T-helper 1 cell (primary cell): ENCODE results near the gene SLC25A41.

Source experiments
- DNase-seq, 5 donors: peaks; one replicate each; pipeline ENCODE4 v3.0.0-alpha.2; 2012 to 2020

The SLC25A41 gene

DNA sequence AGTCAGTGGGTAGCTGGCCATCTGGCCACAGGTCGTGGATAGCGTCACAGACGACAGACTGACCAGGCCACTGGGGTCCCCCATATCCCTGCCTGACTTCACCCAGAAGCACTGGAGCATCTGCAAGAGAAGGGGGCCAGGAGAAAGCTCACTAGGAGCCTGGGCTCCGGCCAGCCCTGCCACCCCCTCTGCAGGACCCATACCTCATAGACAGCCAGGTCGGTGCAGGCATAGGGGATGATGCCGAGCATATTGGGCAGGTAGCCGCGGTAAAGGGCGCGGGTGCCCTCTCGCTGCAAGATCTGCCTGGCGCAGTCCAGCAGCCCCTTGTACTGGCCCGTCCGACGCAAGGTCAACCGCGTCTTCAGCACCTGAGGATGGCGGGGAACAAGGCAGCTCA, 6.4 kb downstream of the SLC25A41 start:
- DNase-seq, result no peak

DNA sequence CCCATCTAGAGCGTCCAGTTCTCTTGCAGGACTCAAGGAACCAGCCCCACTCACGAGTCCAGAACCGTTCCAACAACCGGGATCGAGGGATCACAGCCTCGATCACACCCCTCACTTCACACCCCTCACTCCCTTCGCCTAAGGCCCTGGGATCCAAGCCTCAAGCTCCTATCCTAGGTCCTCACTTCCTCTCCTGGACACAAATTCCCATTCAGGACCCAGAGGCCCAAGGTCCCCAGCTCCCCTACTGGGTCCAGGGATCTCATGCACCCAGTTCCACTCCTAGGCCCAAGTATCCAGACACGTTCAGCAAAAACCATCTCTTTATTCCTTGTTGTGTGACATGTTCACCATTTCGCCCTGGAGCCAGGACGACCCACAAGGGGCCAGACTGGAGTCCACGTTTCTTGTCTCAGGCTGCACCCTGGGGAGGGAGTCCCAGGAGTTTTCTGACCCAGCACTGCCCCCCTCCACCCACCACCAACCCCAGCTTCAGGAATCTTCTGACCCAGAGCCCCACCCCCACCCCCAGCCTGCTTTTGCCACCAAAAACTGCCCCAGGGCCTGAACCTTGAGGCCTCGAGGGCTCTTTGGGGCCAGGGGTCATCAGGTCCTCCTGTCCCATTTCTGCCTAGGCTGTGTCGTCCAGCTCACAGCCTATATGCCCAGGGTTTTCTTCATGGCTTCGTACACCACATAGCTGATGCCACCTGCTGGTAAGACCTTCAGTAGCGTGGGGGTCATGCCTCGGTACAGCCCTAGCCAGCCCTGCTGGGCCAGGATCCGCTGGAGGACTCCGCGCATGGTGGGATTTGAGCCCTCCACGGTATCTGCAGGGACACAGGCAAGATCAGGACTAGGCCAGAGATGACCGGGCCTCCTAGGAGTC, 7.6 kb downstream of the SLC25A41 start:
- peak in 1 of 5 donors; percentile 24 for DNase-seq

DNA sequence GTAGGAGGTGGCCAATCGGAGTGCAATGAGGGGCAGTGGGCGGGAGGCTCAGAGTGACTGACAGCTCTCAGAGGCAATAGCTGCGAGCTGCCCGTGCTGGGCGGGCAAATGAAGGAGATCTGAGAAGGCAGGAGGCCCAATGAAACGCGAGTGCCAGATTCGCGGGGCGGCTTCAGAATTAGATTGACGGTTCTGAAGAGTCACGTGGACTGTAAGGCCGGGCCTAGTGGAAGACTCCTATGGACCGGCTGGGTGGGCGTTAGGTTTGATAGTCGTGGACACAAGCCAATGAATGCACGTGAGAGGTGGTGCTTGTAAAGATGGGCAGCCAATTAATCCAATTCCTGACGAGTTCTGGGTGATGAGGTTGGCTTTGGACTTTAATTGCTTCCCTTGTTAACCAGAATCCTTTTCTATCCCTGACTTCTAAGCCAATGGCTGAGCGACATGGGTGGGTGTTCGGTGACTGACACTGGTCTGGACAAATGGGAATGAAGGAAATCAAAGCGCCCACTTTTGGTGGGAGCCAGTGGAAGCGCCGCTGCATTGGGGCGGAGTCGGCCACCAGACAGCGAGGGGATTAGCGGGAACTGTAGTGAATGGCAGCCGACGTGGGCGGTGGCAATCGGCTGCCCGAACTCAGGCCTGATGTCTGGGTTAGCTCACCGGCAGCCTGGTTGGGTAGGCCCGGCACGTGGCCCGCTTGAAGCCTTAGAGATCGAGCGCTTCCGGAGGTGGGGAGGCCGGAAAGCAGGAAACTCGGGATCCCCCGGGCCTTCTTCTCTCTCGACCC, 8.4 kb downstream of the SLC25A41 start:
- peak; percentile 98 to 100 (median 99) for DNase-seq

DNA sequence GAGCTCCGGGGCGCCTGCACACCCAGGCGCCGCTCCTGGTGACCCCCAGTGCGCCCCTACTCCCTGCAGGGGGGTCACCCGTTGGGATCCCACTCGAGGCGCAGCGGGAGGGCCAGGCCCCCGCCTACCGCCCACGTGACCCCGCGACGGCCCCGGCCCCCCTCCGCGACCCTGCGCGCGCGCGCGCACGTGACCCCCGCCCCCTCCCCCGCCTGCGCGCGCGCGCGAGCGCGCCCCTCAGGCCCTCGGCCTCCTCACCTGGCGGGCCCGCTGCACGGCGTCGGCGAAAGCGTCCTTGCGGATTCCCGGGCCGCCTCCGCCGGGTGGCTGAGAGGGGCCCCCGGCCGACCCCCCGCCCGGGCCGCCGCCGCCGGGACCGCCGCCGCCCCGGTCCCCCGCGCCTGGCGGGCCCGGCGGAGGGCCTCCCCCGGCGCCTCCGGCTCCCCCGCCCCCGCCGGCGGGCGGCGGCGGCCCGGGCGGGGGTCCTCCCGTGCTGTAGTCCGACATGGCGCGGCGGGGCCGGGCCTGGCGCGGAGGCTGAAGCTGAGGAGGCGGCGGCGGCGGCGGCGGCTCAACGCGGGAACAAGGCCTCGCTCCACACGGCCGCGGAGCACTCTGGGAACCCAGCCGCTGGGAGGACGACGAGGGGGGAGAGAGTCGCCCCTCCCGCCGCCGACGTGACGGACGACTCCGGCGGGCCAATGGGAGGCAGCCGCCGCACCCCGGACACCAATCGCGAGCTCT, 9.2 kb downstream of the SLC25A41 start, which contains the start of gene KHSRP:
Gene KHSRP (minus strand): TSS at position 617 of the 744 bp plus-strand sequence. CDS start 110 bp downstream, at position 507.
- peak in 1 of 5 donors; percentile 47 for DNase-seq

DNA sequence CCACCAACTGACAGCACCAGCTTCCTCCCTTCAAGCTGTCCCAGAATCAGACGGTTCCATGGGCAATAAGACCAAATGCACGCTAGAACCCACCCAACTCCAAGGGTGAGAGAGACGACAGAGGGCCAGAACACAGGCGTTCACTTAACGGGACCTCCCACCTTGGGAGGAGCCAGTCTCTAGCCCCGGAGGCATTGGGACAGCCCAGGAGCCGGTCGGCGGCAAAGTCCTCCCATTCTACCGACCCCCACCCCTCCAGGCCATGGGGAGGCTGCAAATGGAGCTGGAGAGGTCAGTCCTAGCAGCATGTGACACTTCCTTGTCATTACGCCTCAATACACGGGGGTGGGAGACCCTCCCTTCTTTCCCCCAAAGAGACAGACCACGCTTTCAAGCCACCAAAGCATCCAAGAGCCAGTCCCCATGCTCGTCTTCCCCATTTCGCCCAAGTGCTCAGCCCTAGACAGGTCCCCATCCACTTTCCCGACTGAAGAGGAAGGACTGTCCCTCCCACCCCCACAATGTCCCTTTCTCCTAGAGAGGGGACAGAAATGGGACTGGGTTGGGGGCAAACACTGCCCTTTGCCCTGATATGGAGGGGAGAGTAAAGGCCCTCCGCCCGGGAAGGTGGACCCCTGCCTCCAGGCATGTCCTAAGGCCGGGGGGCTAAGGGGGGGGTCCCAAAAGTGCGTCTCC, 9.9 kb downstream of the SLC25A41 start:
- peak in 1 of 5 donors; percentile 34 for DNase-seq

DNA sequence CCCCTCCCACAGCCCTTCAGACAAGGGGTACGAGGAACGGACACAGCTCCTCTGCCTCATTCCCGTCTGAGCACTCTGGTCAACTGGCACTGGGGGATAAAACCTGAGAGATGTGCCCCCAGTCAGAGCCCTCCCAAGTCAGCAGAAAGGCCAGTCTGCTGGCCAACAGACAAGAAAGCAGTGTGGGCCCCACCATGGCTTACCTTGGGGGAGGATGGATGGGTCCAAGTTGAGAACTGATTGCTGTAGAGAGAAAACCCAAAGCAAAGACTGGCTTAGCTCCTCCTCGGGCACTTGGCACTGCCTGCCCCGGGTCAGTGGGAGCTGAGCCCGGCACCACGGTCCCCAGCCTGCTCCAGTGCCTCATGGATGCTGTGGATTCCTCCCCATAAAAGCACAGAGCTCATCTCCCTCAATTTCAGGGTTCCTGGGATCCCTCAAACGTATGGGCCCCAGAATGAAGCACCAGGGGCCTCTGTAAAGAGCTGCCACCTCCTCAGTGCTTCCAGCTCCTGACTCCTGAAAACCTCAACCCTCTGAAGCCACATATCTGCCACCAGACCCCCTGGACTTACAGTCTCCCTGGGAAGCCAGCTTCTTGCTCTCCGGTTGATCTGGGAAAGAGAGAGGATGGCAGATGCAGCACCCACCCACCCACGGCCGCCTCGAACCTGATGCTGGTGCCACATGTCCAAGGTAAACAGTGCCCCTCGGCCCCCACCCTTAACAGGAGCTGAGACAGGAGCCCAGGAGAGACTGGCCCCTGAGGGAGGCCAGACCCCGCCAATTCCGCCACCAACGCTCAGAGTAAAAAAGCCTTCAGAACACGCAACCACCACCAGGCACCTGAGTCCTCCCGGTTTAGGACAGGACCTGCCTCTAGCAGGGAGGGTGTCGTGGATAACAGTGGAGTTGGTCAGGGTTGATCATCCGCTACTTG, 12.2 kb downstream of the SLC25A41 start:
- DNase-seq, result no peak

DNA sequence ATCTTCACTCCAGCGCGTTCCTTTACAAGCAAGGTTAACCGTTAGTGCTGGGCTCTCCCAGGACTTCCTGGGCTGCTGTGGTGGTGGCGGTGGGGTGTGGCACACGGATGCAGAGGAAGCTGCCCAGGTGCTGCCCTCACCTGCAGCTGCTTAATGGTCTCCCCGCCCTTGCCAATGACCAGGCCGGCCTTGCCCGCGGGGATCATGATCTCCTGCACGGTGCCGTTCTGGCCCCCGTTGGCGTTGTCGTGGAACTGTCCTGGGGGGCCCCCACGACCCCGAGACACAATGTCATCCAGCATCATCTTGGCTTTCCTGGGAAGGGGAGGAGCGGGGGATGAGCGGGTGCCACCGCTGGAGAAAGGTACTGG, 15.0 kb downstream of the SLC25A41 start:
- DNase-seq, result no peak

DNA sequence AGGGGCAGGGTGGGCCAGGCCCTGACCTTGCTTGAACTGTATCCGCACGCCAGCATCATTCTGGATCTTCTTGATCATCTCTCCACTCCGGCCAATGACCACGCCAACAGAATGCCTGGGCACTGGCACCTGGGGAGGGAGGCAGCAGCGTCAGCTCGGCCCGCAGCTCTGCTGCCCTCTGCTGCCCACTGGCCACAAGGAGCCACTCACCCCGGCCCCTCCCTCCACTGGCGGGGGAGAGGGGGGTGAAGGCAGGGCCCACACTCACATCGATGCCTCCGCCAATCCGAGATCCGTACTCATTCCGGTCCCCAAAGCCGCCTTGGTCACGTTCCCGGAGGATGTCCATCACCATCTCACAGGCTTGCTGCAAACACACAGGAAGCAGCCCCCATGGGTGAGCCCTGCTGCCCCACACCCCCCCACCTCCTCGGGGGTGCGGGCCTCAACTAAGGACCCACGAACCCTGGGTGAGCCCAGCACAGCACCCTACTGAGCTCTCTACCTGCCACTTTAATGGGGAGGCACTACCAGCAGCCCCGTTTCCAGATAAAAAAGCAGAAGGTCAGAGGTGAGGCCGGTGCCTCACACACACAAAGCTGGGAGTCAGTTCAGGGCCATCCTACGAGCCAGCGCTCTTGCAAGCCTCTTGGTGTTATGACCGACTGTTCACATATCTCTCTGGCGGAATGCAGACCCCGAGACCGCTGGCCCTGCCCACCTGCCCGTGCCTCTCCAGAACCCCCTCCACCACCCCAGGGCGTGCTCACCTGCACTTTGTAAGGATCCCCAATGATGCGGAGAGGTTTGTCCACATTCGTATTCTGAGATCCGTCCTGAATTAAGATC, 15.6 kb downstream of the SLC25A41 start:
- no peak for DNase-seq

DNA sequence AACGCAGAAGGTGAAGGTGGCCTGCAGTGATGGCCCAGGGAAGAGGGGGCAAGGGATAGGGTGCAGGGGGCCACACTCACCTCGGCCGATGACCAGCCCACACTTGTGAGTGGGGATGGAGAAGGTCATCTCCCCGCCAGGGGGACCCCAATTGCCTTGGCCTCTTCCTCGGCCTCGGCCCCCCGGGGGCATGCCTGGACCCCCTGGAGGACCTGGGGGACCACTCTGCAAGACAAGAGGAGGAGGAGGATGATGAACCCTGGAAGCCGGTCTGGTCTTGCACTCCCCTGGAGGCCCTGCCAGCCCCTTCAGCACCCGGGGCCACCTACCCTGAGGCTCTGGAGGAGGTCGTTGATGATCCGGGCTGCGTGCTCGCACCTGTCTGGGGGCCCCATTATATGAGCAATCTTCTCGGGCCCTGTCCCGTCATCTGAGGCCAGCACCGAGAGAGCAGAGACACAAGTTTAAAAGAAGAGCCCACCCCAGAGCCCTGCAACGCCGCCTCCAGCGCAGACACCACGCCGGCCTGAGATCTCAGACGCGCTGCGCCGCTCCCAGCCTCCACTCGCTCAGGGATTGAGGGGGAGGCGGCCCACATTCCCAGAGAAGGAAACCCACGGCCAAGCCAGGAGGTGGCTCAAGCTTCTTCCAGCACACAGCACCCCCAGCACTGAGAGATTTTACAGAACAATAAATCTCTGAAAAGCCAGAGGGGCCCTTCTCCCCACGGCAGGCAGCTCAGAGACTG, 16.7 kb downstream of the SLC25A41 start:
- DNase-seq, result no peak

DNA sequence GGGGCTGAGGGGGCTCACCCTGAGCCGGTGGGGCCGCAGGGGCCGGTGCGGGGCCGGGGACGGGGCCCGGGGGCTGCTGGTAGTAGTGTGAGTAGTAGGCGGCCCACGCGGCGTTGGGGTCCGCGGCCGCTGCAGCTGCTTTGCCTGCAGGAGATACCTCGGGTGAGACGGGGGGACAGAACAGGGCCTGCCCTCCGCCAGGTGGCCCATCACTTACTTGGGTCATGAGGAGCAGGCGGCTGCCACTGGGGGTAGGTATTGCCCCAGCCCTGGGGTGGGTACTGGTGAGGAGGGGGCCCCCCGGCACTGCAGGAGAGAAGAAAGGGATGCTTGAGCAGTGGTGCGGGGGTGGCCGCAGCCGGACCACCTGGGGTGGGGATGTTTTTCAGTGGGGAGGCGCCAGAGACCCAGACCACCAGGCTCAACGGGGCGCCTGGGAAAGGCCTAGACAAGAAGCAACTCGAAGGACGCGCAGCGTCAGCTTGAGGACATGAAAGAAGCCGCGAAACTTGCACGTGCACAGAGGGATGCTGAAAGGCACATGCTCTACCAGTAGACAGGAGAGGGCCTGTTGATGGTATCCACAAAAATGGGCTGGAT, 17.9 kb downstream of the SLC25A41 start:
- DNase-seq, result no peak

DNA sequence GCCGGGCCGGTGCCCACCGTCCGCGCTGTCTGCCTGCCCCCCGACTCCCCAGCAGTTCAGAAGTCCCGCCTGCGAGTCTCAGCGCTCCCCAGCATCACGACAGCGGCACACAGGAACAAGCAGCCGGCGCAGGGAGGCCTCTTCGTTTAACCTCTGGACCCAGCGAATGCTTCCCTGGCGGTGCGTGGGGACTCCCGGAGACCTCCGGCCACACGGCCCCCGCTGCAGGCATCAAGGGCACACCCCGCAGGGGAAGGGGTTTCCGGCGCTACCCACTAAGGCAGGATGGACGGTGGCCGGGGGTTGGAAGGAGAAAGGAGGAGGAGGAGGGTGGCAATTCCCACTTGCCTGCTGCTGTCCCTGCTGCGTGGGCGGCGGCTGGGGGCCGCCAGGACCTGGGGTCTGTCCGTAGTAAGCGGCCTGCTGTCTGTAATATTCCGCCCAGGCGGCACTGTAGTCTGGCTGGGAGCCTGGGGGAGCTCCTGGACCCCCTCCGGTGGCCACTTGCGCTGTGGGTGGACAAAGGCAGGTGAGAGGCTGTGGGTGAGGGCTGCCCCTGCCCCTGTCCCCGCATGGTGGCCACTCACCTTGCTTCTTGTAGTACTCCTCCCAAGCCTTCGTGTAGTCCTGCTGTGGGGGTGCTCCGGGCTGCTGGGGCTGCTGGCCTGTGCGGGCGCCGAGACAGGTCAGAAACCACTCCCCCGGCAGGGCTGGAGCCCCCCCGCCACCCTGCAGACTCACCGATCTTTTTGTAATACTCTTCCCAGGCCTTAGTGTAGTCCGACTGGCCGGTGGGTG, 18.6 kb downstream of the SLC25A41 start:
- DNase-seq, result no peak

DNA sequence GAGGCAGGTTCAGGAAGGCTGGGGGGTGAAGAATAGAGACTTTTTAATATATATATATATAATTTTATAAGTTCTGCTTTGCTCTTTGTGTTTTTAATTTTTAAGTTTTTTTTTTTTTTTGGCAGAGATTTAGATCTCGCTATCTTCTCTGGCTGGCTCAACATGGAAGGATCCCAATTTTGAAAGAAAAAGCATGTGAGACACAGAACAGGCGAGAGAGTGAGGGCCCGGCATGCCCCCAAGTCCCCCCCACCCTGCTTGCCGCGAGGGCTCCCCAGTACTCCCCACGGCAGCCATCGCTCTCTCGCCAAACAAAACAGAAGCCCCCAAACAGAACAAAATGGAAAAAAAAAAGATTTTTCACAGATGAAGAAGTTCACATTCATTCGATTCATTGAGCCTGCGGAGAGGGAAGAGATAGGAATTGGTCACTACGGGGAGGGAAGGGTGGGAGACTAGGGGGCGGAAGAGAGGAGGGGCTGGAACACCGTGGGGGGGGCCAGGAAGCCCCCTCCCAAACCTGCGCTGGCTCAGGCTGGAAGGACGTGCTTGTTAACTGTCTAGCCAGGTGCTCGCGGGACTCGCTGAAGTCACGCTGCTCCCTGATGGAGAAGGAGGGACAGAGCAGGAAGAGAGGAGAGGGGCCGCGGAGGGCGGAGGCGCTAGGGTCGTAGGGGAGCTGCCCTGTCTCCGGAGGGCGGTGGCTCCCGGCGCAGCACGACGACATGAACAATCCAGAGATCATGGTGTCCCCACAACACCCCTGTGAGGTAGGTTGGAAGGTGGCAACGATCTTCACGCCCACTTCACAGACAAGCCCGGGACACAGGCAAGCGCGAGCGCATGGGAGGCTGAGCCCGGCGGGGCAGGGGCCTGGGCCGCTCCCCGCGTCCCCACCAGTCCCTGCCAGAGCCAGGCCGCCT, 19.6 kb downstream of the SLC25A41 start:
- no peak for DNase-seq

DNA sequence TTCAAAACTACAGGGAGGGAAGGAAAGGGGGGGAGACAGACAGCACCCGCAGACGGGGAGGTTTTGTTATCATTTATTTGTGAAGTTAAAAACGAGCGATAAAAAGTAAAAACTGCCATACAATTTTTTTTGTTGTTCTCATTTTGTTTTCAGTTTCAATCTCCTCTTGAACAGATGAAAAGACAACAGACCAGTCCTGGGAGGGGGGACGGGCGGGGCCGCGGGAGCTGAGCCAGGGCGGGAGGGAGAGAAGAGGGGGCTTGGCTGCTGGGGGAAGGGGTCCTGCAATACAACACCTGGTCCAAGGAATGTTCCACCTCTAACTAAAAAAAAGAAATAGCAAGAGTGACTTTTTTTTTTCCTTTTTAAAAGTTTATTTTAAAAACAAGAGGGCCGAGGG, 20.3 kb downstream of the SLC25A41 start:
- no peak for DNase-seq

DNA sequence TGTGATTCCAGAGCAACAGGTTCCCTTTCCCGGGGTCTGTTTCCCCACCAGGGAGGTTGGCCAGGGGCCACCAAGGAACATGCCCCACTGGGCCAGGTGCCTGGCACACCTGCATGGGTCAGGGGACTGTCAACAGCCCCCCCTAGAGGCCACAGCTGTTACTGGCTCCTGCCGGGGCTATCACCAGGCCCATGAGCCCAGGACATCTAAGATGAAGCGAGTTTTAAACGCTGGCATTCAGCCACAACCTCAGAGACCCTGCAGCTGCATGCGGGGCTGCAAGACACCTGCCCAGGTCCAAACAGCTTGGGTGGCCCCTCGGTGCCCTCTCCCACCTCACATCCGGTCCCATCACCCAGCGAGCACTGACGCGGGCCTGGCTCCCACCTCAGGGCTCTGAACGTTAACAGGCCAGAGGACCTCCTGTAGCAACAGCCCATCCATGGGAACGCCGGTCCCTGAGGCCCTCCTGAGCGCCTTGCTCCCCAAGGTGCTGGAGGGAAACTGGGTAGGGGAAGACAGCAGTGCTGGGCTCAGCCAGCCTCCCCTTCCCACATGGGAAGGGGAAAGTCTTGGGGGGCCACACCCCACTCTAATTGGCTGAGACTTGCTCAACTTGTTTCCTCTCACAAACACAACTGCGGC, 21.0 kb downstream of the SLC25A41 start:
- DNase-seq, result peak in 3 of 5 donors; percentile 27 to 45 (median 36)

DNA sequence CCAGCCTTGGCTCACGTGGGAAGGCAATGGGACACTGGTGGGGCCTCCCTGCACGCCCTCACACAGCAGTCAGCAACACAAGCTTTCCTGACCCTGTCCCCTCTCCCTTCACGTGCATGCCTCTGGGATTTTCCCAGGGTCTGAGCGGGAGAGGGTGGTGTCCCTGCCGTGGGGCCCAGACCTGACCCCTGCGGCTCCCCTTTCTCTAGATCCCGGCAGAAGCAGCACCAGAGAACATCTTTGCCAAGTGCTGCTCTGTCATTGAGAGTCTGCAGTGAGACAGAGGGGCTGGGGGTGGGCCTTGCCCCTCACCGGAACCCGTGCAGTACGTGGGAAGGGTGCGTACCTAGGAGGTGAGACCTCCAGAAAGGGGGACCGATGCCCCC, 21.5 kb downstream of the SLC25A41 start:
- DNase-seq, result no peak

DNA sequence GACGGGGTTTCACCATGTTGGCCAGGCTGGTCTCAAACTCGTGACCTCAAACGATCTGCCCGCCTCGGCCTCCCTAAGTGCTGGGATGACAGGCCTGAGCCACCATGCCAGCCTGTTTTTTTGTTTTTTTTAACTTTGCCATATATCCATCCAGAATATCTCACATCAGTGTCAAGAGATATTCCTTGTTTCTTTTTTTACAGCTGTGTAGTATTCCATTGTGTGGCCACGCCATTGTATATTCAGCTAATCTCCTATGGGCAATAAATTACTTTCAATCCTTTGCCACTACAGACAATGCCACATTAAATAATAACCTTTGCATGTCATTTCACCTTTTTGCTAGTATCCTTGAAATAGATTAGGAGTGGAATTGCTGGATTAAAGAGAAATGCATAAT, 24.2 kb downstream of the SLC25A41 start:
- no peak for DNase-seq

DNA sequence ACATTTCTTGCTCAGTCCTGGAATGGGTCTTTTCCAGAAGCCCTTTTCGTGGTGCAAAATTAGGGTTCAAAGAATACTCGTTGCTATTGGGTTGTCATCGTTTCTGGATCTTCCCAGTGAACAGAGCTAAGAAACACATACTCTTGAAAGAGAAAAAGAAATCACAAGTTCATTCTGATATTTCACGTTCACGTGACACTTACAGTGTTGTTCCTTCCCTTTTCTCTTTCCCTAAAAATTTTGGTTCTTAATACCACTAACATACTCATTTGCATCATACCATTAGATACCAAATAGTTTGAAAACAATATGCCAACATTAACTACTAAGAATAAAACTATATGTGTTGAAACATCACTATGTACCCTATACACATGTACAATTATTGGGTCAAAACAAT, 27.2 kb downstream of the SLC25A41 start:
- DNase-seq, result no peak
